Gastrocnemius medialis (tissue), 4 donors: ENCODE measurements around the gene CAMTA1. TPM values are rescaled to one million over a fixed set of nuclear protein-coding genes. Genes with fewer than 3 reads are reported as not detected.

Source experiments
- ATAC-seq, 2 donors: fragments of 150-250 bp; one replicate each; pipeline ENCODE4 v1.9.1; 2016
- DNase-seq, 2 donors: peaks; one replicate each; pipeline ENCODE4 v3.0.0-alpha.2; 2019
- H3K27ac ChIP-seq, 4 donors: fragments of 200-600 bp; sonication (generic); 1 replicate in 1 of 4; 2 replicates in 3 of 4; pipeline ENCODE4 v1.5.1; 2016 to 2018; ENCODE audit warnings: mild to moderate bottlenecking in 2 of 4, moderate library complexity in 1 of 4
- H3K27me3 ChIP-seq, 3 donors: fragments of 200-600 bp; sonication (generic) in 2 of 3; 1 replicate in 1 of 3; 2 replicates in 2 of 3; pipeline versions ENCODE4 v1.5.1 to v1.6.0; 2016 to 2019; ENCODE audit warnings: mild to moderate bottlenecking in 1 of 3, moderate library complexity in 1 of 3
- H3K36me3 ChIP-seq, 2 donors: fragments of 200-600 bp; sonication (generic) in 1 of 2; one replicate each; pipeline ENCODE4 v1.5.1; 2017 to 2018
- H3K4me1 ChIP-seq, 2 donors: fragments of 200-600 bp; sonication (generic) in 1 of 2; one replicate each; pipeline ENCODE4 v1.5.1; 2016 to 2017; ENCODE audit warnings: mild to moderate bottlenecking in 2 of 2
- H3K4me3 ChIP-seq, 4 donors: fragments of 200-600 bp; sonication (generic) in 3 of 4; 1 replicate in 1 of 4; 2 replicates in 3 of 4; pipeline ENCODE4 v1.5.1; 2016 to 2019; ENCODE audit warnings: mild to moderate bottlenecking in 2 of 4
- H3K9me3 ChIP-seq, 3 donors: fragments of 200-600 bp; sonication (generic) in 2 of 3; 1 replicate in 1 of 3; 2 replicates in 2 of 3; pipeline ENCODE4 v1.5.1; 2016 to 2019
- POLR2A ChIP-seq, 2 donors: fragments of 450-650 bp; IDR thresholded peaks; one replicate each; pipeline ENCODE4 v1.6.1; 2017; ENCODE audit warnings: antibody characterized with exemption in 2 of 2, mild to moderate bottlenecking in 2 of 2, moderate library complexity in 2 of 2
- in situ Hi-C, 4 donors: fragments of 200-750 bp; cut with MboI; loops; one replicate each; pipeline versions ENCODE4 v1.15.0 to v1.8.0; 2017; ENCODE audit warnings: low sequenced_read_pairs in 4 of 4
- intact Hi-C: fragments of 100-400 bp; cut with DNase I; formaldehyde crosslinking; loops from one replicate; pipeline ENCODE4 v1.15.1; 2023; ENCODE audit warnings: low total_unique reads
- total RNA-seq, 4 donors: library from RNA; depleted of rRNA; stranded (reverse); fragments of >200 nt; gene quantifications; one replicate each; pipeline versions ENCODE4 v1.1.0 to v1.2.3, GENCODE V29; 2016
- TF ChIP-seq, protein P1 (sequence below), 5 experiments: fragments of 450-650 bp in 3 of 5; fragments of 200-600 bp in 2 of 5; sonication (generic) in 2 of 5; IDR thresholded peaks in 4 of 5; conservative IDR thresholded peaks in 1 of 5; 1 replicate in 4 of 5; 2 replicates in 1 of 5; pipeline ENCODE4 v1.5.1; 2016 to 2019; ENCODE audit warnings: antibody characterized with exemption in 5 of 5, mild to moderate bottlenecking in 3 of 5, moderate library complexity in 3 of 5

CAMTA1 gene
- total RNA-seq, 4 donors from 2014 or later = 60.5 to 113 (median 70.4) TPM

DNA sequence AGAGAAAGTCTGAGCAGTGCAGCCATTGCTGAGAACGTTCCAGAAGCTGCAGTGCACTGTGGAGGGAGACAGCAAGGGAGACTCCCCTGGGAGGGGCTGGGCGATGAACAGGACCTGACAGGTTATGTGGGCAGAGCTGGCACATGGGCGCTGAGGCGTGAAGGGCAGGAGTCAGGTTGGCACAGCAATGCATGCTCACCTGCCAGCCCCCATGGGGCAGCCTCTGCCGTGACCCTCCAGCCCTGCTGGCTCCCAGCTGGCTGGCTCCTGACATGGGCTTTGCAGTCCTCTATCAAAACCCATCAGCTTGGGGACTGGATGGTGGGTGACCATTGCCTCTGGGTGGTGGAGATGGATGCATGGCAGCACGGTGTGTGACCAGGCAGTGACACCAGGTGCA lies 300.3 kb downstream of the CAMTA1 start:
- no peak for TF ChIP-seq POLR2A (IDR thresholded peaks at IDR 0.05)
- TF ChIP-seq, protein P1, sequence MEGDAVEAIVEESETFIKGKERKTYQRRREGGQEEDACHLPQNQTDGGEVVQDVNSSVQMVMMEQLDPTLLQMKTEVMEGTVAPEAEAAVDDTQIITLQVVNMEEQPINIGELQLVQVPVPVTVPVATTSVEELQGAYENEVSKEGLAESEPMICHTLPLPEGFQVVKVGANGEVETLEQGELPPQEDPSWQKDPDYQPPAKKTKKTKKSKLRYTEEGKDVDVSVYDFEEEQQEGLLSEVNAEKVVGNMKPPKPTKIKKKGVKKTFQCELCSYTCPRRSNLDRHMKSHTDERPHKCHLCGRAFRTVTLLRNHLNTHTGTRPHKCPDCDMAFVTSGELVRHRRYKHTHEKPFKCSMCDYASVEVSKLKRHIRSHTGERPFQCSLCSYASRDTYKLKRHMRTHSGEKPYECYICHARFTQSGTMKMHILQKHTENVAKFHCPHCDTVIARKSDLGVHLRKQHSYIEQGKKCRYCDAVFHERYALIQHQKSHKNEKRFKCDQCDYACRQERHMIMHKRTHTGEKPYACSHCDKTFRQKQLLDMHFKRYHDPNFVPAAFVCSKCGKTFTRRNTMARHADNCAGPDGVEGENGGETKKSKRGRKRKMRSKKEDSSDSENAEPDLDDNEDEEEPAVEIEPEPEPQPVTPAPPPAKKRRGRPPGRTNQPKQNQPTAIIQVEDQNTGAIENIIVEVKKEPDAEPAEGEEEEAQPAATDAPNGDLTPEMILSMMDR (IDR thresholded peaks at IDR 0.05 in 4 of 5, conservative IDR thresholded peaks at IDR 0.05 in 1 of 5) = no peak
- no peak overlapping the region for H3K27ac ChIP-seq
- H3K27me3 ChIP-seq = no peaks in the 10 kb centered on the region
- H3K4me3 ChIP-seq = no peak overlapping the region
- no peak for ATAC-seq
- H3K36me3 ChIP-seq = no peaks in the 10 kb centered on the region
- intact Hi-C loops (no loop called here), in situ Hi-C loops (no loop called here)
- H3K4me1 ChIP-seq = no peaks in the 10 kb centered on the region
- DNase-seq = no peak
- H3K9me3 ChIP-seq = no peaks in the 10 kb centered on the region

DNA sequence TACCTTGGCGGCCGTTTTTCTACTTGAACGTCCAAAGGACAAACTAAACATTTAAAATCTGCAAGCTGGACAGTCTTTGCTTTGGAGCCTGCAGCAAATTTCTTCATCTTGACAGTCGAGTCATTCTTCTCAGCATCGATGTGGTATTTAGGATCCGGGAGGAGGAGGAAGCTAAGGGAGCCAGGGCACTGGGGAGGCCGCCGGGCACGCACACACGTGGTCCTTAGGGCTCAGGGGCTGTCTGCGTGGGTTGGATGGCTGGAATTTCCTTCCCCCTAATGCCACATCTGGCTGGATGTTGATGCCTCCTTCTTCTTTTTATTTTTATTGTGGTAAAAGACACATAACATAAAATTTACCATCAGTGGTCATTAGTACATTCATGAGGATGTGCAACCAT lies 300.9 kb downstream of the CAMTA1 start:
- in situ Hi-C loops (no loop called here), intact Hi-C loops (no loop called here)
- Histone ChIP-seq H3K27ac (no peak overlapping the region), H3K27me3 (no peaks in the 10 kb centered on the region), H3K9me3 (no peaks in the 10 kb centered on the region), H3K4me1 (no peaks in the 10 kb centered on the region), H3K36me3 (no peaks in the 10 kb centered on the region), H3K4me3 (no peak overlapping the region)
- DNase-seq = no peak
- TF ChIP-seq, protein P1 (IDR thresholded peaks at IDR 0.05 in 4 of 5, conservative IDR thresholded peaks at IDR 0.05 in 1 of 5) = no peak
- TF ChIP-seq POLR2A (IDR thresholded peaks at IDR 0.05) = no peak
- ATAC-seq = no peak

DNA sequence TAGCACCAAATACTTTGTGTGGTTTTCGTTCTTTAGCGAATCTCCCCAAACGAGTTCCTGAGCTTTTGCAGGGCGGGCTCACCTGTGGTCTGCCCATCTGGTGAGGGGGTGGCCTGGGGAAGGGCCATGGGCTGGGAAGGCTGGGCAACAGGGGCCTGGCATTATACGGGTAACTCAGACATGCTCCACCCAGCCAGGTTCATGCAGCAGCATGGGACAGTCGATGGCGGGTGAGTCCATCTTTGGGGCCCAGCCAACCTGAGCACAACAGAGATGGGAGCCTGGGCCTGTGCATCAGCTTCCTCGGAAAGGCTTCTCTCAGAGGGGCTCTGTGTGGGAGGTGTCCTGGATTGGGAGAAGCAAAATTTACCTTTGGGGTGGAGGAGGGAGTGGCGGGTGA lies 302.6 kb downstream of the CAMTA1 start:
- Histone ChIP-seq H3K4me1 (peaks cover 0 to 3% of the 10 kb centered on the region in 2 donors), H3K27me3 (no peaks in the 10 kb centered on the region), H3K9me3 (no peaks in the 10 kb centered on the region), H3K36me3 (no peaks in the 10 kb centered on the region), H3K4me3 (no peak overlapping the region), H3K27ac (no peak overlapping the region)
- in situ Hi-C loops = no loop called here
- no peak for DNase-seq
- TF ChIP-seq, protein P1 (IDR thresholded peaks at IDR 0.05 in 4 of 5, conservative IDR thresholded peaks at IDR 0.05 in 1 of 5) = no peak
- TF ChIP-seq POLR2A (IDR thresholded peaks at IDR 0.05) = no peak
- intact Hi-C loops = no loop called here
- no peak for ATAC-seq

DNA sequence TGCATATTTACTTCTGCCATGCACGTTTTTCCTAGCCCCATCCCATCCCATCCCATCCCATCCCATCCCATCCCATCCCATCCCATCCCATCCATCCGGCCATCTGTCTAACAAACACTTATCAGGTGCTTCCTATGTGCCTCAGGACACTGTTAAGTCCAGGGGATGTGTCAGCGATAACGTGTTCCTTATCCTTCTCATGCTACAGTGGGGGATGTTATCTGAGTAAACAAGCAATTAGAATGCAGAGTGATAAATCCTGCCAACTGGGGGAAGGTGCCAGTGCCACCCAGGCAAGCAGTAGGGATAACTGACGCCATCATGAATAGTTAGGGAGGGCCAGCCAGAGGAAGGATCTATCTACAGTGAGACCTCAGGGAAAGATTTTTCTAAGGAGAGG lies 304.2 kb downstream of the CAMTA1 start:
- no peak for ATAC-seq
- no peaks in the 10 kb centered on the region for H3K27me3 ChIP-seq
- no peak for DNase-seq
- in situ Hi-C loops (no loop called here), intact Hi-C loops (no loop called here)
- no peak overlapping the region for H3K27ac ChIP-seq
- TF ChIP-seq, protein P1 (IDR thresholded peaks at IDR 0.05 in 4 of 5, conservative IDR thresholded peaks at IDR 0.05 in 1 of 5) = no peak
- TF ChIP-seq POLR2A (IDR thresholded peaks at IDR 0.05) = no peak
- H3K4me3 ChIP-seq = no peak overlapping the region
- no peaks in the 10 kb centered on the region for H3K9me3 ChIP-seq
- peaks cover 0 to 3% of the 10 kb centered on the region in 2 donors for H3K4me1 ChIP-seq
- H3K36me3 ChIP-seq = no peaks in the 10 kb centered on the region

DNA sequence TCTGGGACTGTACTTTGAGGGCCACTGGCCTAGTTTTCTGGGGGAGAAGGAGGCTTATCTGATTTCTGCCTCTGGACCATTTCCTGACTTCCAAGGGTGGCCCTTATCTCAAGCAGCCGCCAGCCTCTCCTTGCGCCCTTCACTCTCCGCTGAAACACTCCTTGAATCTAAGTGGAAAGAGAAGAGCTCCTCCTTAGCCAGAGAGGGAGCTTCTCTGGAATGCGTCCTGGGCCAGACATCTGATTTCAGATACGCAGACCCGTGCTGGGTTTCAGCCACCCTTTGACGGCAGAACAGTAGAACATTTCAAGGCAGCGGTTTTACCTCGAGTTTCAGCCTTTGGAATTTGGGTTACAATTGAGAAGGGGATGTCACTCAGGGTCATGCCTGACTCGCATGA lies 308.0 kb downstream of the CAMTA1 start:
- Histone ChIP-seq H3K4me1 (peaks cover 0 to 12% of the 10 kb centered on the region in 2 donors), H3K36me3 (no peaks in the 10 kb centered on the region), H3K4me3 (no peak overlapping the region), H3K27me3 (peaks cover 0 to 3% (median 0%) of the 10 kb centered on the region in 3 donors), H3K9me3 (no peaks in the 10 kb centered on the region), H3K27ac (no peak overlapping the region)
- no peak for DNase-seq
- no peak for ATAC-seq
- TF ChIP-seq, protein P1 (IDR thresholded peaks at IDR 0.05 in 4 of 5, conservative IDR thresholded peaks at IDR 0.05 in 1 of 5) = no peak
- no peak for TF ChIP-seq POLR2A (IDR thresholded peaks at IDR 0.05)
- in situ Hi-C loops (no loop called here), intact Hi-C loops (no loop called here)
